Panc1 (cell line): ENCODE results near the gene TCF7. TPM values are rescaled to one million over a fixed set of nuclear protein-coding genes. Genes with fewer than 3 reads are reported as not detected.

Experiments used
- ATAC-seq: fragments of 200-7000 bp; cut with Tn5 transposase; 2 replicates; pipeline ENCODE4 v1.9.1; 2020; ENCODE audit warnings: mild to moderate bottlenecking, moderate library complexity
- BruUV-seq: library from RNA; stranded (reverse); fragments of 400-500 nt; replicated peaks from 2 replicates; lab custom pipeline; 2021; lab: Mats Ljungman, UMichigan
- CTCF ChIA-PET: fragments of 300-600 bp; sonication (Branson Sonifier 250); formaldehyde crosslinking; loops from one replicate; lab custom pipeline; 2022; ENCODE audit warnings: antibody characterized with exemption; lab: Charles Lee
- POLR2A ChIA-PET: fragments of 300-600 bp; sonication (Branson Sonifier 250); formaldehyde crosslinking; loops from one replicate; lab custom pipeline; 2022; ENCODE audit warnings: antibody characterized with exemption; lab: Charles Lee
- DNase-seq: peaks from one replicate; pipeline ENCODE4 v3.0.0-alpha.2; 2010; ENCODE audit warnings: low read depth, low spot score
- H3K27ac ChIP-seq: 2 replicates; pipeline ENCODE4 v1.5.1; 2011; ENCODE audit warnings: mild to moderate bottlenecking, low read length, inconsistent platforms
- H3K27me3 ChIP-seq: fragments of 200-500 bp; sonication (Bioruptor generic); 2 replicates; pipeline ENCODE4 v1.6.0; 2014; ENCODE audit warnings: low read length, inconsistent platforms; ENCODE audit not compliant: control insufficient read depth, insufficient read depth
- H3K36me3 ChIP-seq: fragments of 200-500 bp; sonication (Bioruptor generic); 2 replicates; pipeline ENCODE4 v1.5.1; 2014; ENCODE audit warnings: inconsistent platforms, mild to moderate bottlenecking, low read length, moderate library complexity; ENCODE audit not compliant: control insufficient read depth, insufficient read depth
- H3K4me1 ChIP-seq: 2 replicates; pipeline ENCODE4 v1.5.1; 2011; ENCODE audit warnings: inconsistent platforms, mild to moderate bottlenecking, low read length, moderate library complexity; ENCODE audit not compliant: control insufficient read depth, insufficient read depth
- H3K4me3 ChIP-seq, 2 experiments: 2 replicates each; pipeline ENCODE4 v1.5.1; 2011 to 2012; ENCODE audit warnings: low read depth in 2 of 2, low read length in 2 of 2, mild to moderate bottlenecking in 2 of 2, inconsistent platforms in 1 of 2, moderate library complexity in 1 of 2
- H3K9me3 ChIP-seq: fragments of 200-500 bp; sonication (Bioruptor generic); 2 replicates; pipeline ENCODE4 v1.5.1; 2014; ENCODE audit warnings: low read depth, mild to moderate bottlenecking, inconsistent platforms, low read length, moderate library complexity; ENCODE audit not compliant: control insufficient read depth, insufficient read depth
- POLR2AphosphoS5 ChIP-seq: IDR thresholded peaks from 2 replicates; pipeline ENCODE4 v1.6.1; 2012; ENCODE audit warnings: mild to moderate bottlenecking, low read depth, low read length, moderate library complexity
- SIN3A ChIP-seq: IDR thresholded peaks from 2 replicates; pipeline ENCODE4 v1.6.1; 2012; ENCODE audit warnings: low read depth, mild to moderate bottlenecking, low read length, moderate library complexity, borderline replicate concordance; ENCODE audit not compliant: insufficient read depth
- TCF7L2 ChIP-seq: IDR thresholded peaks from 2 replicates; pipeline ENCODE4 v1.6.1; 2011; ENCODE audit warnings: mild to moderate bottlenecking, low read depth, low read length, inconsistent platforms
- in situ Hi-C: cut with HindIII; loops from 2 replicates; pipeline ENCODE4 v1.10.0; 2016; ENCODE audit warnings: low sequenced_read_pairs, low pct_unique_long_range_greater_than_20kb
- intact Hi-C: fragments of 100-400 bp; cut with micrococcal nuclease; formaldehyde crosslinking; loops from one replicate; pipeline ENCODE4 v1.10.0; 2022; ENCODE audit not compliant: unreplicated experiment
- total RNA-seq: library from RNA; stranded (reverse); gene quantifications from one replicate; pipeline ENCODE4 v1.2.1, GENCODE V29; 2021; ENCODE audit not compliant: unreplicated experiment
- TF ChIP-seq, protein P1 (sequence below), 2 experiments: IDR thresholded peaks; 2 replicates each; pipeline ENCODE4 v1.6.1; 2011 to 2012; ENCODE audit warnings: low read depth in 2 of 2, control low read depth in 1 of 2, low read length in 1 of 2, mild to moderate bottlenecking in 1 of 2, moderate library complexity in 1 of 2; ENCODE audit not compliant: insufficient read depth in 1 of 2
- TF ChIP-seq, protein P2 (sequence below): fragments of 450-650 bp; IDR thresholded peaks from 2 replicates; pipeline ENCODE4 v1.5.1; 2017; ENCODE audit warnings: mild to moderate bottlenecking

TCF7 gene
- total RNA-seq, 1 experiment from 2014 or later: 24.0 TPM

DNA sequence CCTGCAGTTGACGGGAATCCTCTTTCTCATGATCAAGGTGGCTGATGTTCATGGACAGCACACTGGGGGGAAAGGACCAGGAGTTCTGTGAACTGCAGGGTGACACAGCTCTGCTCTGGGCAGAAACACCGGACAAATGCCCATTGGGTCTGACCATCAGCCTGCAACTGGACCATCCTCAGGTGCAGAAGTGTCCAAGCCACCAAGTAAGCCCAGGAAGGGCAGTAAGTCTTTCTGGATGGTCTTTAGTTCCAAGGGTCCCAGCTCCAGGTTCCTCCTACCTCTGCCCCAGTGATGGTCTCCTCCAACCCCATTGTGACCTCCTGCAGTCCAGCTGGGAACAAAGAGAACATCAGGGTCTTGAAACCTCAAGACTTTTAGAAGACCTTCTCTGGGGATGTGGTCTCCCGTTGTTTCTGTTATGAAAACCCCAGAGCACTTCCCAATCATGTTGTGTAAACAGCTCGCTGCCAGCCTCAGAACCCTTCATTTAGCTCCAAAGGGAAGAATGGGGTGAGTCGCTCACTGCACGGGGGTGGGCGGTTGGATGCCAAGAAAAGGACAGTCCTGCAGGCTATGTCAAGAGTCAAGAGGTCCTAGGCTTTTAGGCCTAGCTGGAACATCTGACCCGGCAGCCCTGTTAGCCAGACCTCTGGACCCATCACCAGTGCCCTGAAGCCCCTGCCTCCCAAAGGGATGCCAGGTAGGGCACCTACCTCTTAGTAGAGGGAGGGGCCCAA is 41.8 kb upstream of the TCF7 start:
- DNase-seq: no peak
- no peak overlapping the region for H3K4me3 ChIP-seq
- H3K9me3 ChIP-seq: no peaks in the 10 kb centered on the region
- BruUV-seq: no TSS peak
- intact Hi-C loops (no loop called here), in situ Hi-C loops (no loop called here)
- POLR2A ChIA-PET: no interaction called here
- H3K4me1 ChIP-seq: no peaks in the 10 kb centered on the region; the same call in 1 of the 2 replicates
- no peak for TF ChIP-seq SIN3A
- TF ChIP-seq, protein P1, sequence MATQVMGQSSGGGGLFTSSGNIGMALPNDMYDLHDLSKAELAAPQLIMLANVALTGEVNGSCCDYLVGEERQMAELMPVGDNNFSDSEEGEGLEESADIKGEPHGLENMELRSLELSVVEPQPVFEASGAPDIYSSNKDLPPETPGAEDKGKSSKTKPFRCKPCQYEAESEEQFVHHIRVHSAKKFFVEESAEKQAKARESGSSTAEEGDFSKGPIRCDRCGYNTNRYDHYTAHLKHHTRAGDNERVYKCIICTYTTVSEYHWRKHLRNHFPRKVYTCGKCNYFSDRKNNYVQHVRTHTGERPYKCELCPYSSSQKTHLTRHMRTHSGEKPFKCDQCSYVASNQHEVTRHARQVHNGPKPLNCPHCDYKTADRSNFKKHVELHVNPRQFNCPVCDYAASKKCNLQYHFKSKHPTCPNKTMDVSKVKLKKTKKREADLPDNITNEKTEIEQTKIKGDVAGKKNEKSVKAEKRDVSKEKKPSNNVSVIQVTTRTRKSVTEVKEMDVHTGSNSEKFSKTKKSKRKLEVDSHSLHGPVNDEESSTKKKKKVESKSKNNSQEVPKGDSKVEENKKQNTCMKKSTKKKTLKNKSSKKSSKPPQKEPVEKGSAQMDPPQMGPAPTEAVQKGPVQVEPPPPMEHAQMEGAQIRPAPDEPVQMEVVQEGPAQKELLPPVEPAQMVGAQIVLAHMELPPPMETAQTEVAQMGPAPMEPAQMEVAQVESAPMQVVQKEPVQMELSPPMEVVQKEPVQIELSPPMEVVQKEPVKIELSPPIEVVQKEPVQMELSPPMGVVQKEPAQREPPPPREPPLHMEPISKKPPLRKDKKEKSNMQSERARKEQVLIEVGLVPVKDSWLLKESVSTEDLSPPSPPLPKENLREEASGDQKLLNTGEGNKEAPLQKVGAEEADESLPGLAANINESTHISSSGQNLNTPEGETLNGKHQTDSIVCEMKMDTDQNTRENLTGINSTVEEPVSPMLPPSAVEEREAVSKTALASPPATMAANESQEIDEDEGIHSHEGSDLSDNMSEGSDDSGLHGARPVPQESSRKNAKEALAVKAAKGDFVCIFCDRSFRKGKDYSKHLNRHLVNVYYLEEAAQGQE (IDR thresholded peaks at IDR 0.05; ENCODE audit: insufficient read depth in 1 of 2, low read depth in 2 of 2, low read length in 1 of 2): no peak
- TF ChIP-seq TCF7L2: no peak
- TF ChIP-seq, protein P2, sequence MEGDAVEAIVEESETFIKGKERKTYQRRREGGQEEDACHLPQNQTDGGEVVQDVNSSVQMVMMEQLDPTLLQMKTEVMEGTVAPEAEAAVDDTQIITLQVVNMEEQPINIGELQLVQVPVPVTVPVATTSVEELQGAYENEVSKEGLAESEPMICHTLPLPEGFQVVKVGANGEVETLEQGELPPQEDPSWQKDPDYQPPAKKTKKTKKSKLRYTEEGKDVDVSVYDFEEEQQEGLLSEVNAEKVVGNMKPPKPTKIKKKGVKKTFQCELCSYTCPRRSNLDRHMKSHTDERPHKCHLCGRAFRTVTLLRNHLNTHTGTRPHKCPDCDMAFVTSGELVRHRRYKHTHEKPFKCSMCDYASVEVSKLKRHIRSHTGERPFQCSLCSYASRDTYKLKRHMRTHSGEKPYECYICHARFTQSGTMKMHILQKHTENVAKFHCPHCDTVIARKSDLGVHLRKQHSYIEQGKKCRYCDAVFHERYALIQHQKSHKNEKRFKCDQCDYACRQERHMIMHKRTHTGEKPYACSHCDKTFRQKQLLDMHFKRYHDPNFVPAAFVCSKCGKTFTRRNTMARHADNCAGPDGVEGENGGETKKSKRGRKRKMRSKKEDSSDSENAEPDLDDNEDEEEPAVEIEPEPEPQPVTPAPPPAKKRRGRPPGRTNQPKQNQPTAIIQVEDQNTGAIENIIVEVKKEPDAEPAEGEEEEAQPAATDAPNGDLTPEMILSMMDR: no peak
- no peak for TF ChIP-seq POLR2AphosphoS5
- no peaks in the 10 kb centered on the region for H3K27me3 ChIP-seq
- H3K36me3 ChIP-seq: no peaks in the 10 kb centered on the region
- ATAC-seq: no peak
- no peak overlapping the region for H3K27ac ChIP-seq
- CTCF ChIA-PET: interaction anchor here (0.5 to 1.3 kb wide), 2 partner anchors 11 to 33 kb away, joined by 3 read pairs; no protein-coding TSS in a partner anchor

DNA sequence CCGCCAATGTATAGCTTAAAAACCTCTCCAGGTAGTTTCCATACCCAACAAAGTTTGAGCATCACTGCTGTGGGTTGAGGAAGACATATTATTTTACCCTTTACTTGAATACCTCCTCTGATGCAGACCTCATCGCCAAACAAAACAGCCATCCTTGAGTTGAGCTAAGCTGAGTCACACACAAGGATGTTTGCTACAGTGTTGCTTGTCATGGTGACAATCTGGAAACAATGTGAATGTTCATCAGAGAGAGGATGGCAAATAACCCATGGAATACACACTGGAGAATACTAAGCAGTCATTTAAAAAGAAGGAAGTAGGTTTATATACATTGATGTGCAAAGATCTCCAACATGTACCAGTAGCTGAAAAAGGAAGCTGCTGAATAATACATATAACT is 41.1 kb upstream of the TCF7 start:
- no peak overlapping the region for H3K27ac ChIP-seq
- intact Hi-C loops (no loop called here), in situ Hi-C loops (no loop called here)
- no peak for TF ChIP-seq POLR2AphosphoS5
- TF ChIP-seq SIN3A: no peak
- TF ChIP-seq TCF7L2: no peak
- TF ChIP-seq, protein P1 (IDR thresholded peaks at IDR 0.05; ENCODE audit: insufficient read depth in 1 of 2, low read depth in 2 of 2, low read length in 1 of 2): no peak
- TF ChIP-seq, protein P2: no peak
- ATAC-seq (no peak), DNase-seq (no peak)
- H3K36me3 ChIP-seq: no peaks in the 10 kb centered on the region
- ChIA-PET POLR2A (no interaction called here), CTCF (no interaction called here)
- no peaks in the 10 kb centered on the region for H3K27me3 ChIP-seq
- no peaks in the 10 kb centered on the region; the same call in 1 of the 2 replicates for H3K4me1 ChIP-seq
- BruUV-seq: no TSS peak
- no peak overlapping the region for H3K4me3 ChIP-seq
- no peaks in the 10 kb centered on the region for H3K9me3 ChIP-seq
